ENCODE measurements around the gene RTN4RL2.

GRCh38 chr11:57502870-57503269, 42.5 kb downstream of the RTN4RL2 start:
- TF ChIP-seq CTCF (IDR thresholded peaks at IDR 0.05) (no peak), GTF2I (CRISPR knock-in tag; conservative IDR thresholded peaks at IDR 0.05) (no peak), TP53 (CRISPR knock-in tag; IDR thresholded peaks at IDR 0.05) (no peak), ZNF532 (CRISPR knock-in tag; IDR thresholded peaks at IDR 0.05; ENCODE audit: borderline replicate concordance) (no peak)

Data from WTC11 (cell line).